IMR-90 (cell line): ENCODE results near the gene SLC9A3. TPM values are rescaled to one million over a fixed set of nuclear protein-coding genes. Genes with fewer than 3 reads are reported as not detected.

Experiments
- ATAC-seq: fragments of 200-7000 bp; cut with Tn5 transposase; 2 replicates; pipeline ENCODE4 v1.9.1; 2020; ENCODE audit warnings: low read depth, mild to moderate bottlenecking, moderate library complexity
- BruUV-seq: library from RNA; stranded (reverse); fragments of 400-500 nt; replicated peaks from 2 replicates; lab custom pipeline; 2021; lab: Mats Ljungman, UMichigan
- CTCF ChIA-PET: fragments of 300-600 bp; formaldehyde crosslinking; extraction: SDS; loops from one replicate; lab custom pipeline; 2021; ENCODE audit warnings: antibody characterized with exemption; lab: Yijun Ruan, JAX
- POLR2A ChIA-PET: fragments of 300-600 bp; sonication (Branson Sonifier 250); formaldehyde crosslinking; loops from one replicate; lab custom pipeline; 2022; ENCODE audit warnings: antibody characterized with exemption; ENCODE audit not compliant: unreplicated experiment; lab: Charles Lee
- DNase-seq: peaks from one replicate; pipeline ENCODE4 v3.0.0; 2013
- H2AFZ ChIP-seq: replicated peaks from 2 replicates; pipeline ENCODE3; 2013; ENCODE audit warnings: low read length, mild to moderate bottlenecking; ENCODE audit not compliant: poor library complexity
- H2AK5ac ChIP-seq: 2 replicates; pipeline ENCODE4 v1.6.1; 2013; ENCODE audit warnings: low read depth, low read length, inconsistent platforms
- H2AK9ac ChIP-seq: replicated peaks from 2 replicates; pipeline ENCODE3; 2013; ENCODE audit warnings: mild to moderate bottlenecking, low read depth, low read length, moderate library complexity; ENCODE audit not compliant: poor library complexity
- H2BK120ac ChIP-seq: 2 replicates; pipeline ENCODE4 v1.6.1; 2013; ENCODE audit warnings: low read depth, low read length, inconsistent platforms
- H2BK15ac ChIP-seq: 3 replicates; pipeline ENCODE4 v1.6.1; 2013; ENCODE audit warnings: low read depth, low read length, inconsistent platforms
- H2BK20ac ChIP-seq: 2 replicates; pipeline ENCODE4 v1.6.1; 2013; ENCODE audit warnings: low read depth, mild to moderate bottlenecking, inconsistent platforms, low read length, moderate library complexity
- H2BK5ac ChIP-seq: 2 replicates; pipeline ENCODE4 v1.6.1; 2013; ENCODE audit warnings: mild to moderate bottlenecking, low read depth, low read length, inconsistent platforms; ENCODE audit not compliant: poor library complexity, severe bottlenecking
- H3K14ac ChIP-seq: replicated peaks from 2 replicates; pipeline ENCODE4 v1.6.1; 2013; ENCODE audit warnings: low read depth, low read length, inconsistent platforms
- H3K18ac ChIP-seq: 2 replicates; pipeline ENCODE4 v1.6.1; 2013; ENCODE audit warnings: low read depth, low read length, control low read depth
- H3K23ac ChIP-seq: 2 replicates; pipeline ENCODE4 v1.6.1; 2013; ENCODE audit warnings: low read depth, low read length, inconsistent platforms
- H3K27ac ChIP-seq: 2 replicates; pipeline ENCODE4 v1.5.1; 2013; ENCODE audit warnings: mild to moderate bottlenecking, control low read depth, low read length; ENCODE audit not compliant: insufficient read depth
- H3K27me3 ChIP-seq: 2 replicates; pipeline ENCODE4 v1.6.1; 2013; ENCODE audit warnings: low read length; ENCODE audit not compliant: control insufficient read depth, insufficient read depth
- H3K36me3 ChIP-seq: 2 replicates; pipeline ENCODE4 v1.6.1; 2013; ENCODE audit warnings: low read length, mixed read lengths; ENCODE audit not compliant: control insufficient read depth, insufficient read depth
- H3K4ac ChIP-seq: 2 replicates; pipeline ENCODE4 v1.6.1; 2013; ENCODE audit warnings: low read depth, low read length, inconsistent platforms
- H3K4me1 ChIP-seq: 2 replicates; pipeline ENCODE4 v1.6.1; 2013; ENCODE audit warnings: low read length, mixed read lengths; ENCODE audit not compliant: control insufficient read depth, insufficient read depth
- H3K4me2 ChIP-seq: 2 replicates; pipeline ENCODE4 v1.6.1; 2013; ENCODE audit warnings: low read depth, mild to moderate bottlenecking, control low read depth, low read length, moderate library complexity
- H3K4me3 ChIP-seq: 2 replicates; pipeline ENCODE4 v1.5.1; 2013; ENCODE audit warnings: low read depth, mild to moderate bottlenecking, control low read depth, low read length, moderate library complexity; ENCODE audit not compliant: insufficient read depth
- H3K56ac ChIP-seq: 2 replicates; pipeline ENCODE4 v1.6.1; 2013; ENCODE audit warnings: low read length, inconsistent platforms; ENCODE audit not compliant: insufficient read depth; ENCODE audit errors: extremely low read depth
- H3K79me1 ChIP-seq, 2 experiments: 2 replicates each; pipeline ENCODE4 v1.6.1; 2013; ENCODE audit warnings: low read length in 2 of 2, inconsistent platforms in 1 of 2, low read depth in 1 of 2
- H3K9ac ChIP-seq: 2 replicates; pipeline ENCODE4 v1.6.1; 2013; ENCODE audit warnings: low read depth, low read length, control low read depth
- H3K9me1 ChIP-seq: 2 replicates; pipeline ENCODE4 v1.6.1; 2013; ENCODE audit warnings: low read length, inconsistent platforms; ENCODE audit not compliant: insufficient read depth
- H3K9me3 ChIP-seq: 2 replicates; pipeline ENCODE4 v1.6.1; 2013; ENCODE audit warnings: low read length; ENCODE audit not compliant: control insufficient read depth, insufficient read depth
- H4K20me1 ChIP-seq: 2 replicates; pipeline ENCODE4 v1.6.1; 2013; ENCODE audit warnings: low read length, inconsistent platforms; ENCODE audit not compliant: insufficient read depth
- H4K5ac ChIP-seq: 2 replicates; pipeline ENCODE4 v1.6.1; 2013; ENCODE audit warnings: mild to moderate bottlenecking, low read depth, low read length, control low read depth
- H4K8ac ChIP-seq, 2 experiments: 2 replicates each; pipeline ENCODE4 v1.6.1; 2013; ENCODE audit warnings: low read depth in 2 of 2, low read length in 2 of 2, control low read depth in 1 of 2, inconsistent platforms in 1 of 2
- H4K91ac ChIP-seq: 2 replicates; pipeline ENCODE4 v1.6.1; 2013; ENCODE audit warnings: low read depth, low read length, inconsistent platforms; ENCODE audit not compliant: insufficient read depth
- BHLHE40 ChIP-seq: fragments of 150-350 bp; IDR thresholded peaks from 2 replicates; pipeline ENCODE4 v1.6.1; 2016; ENCODE audit warnings: mild to moderate bottlenecking, low read depth, low read length
- CEBPB ChIP-seq: IDR thresholded peaks from 2 replicates; pipeline ENCODE4 v1.6.1; 2012; ENCODE audit warnings: low read depth, low read length, improper control_type of control experiment
- CHD1 ChIP-seq: IDR thresholded peaks from 2 replicates; pipeline ENCODE4 v1.6.1; 2012; ENCODE audit warnings: low read depth, low read length, improper control_type of control experiment
- CTCF ChIP-seq: conservative IDR thresholded peaks from 2 replicates; pipeline ENCODE4 v1.5.1; 2012; ENCODE audit warnings: mild to moderate bottlenecking, low read depth, low read length, improper control_type of control experiment
- FOS ChIP-seq: fragments of 150-350 bp; IDR thresholded peaks from 2 replicates; pipeline ENCODE4 v1.6.1; 2016; ENCODE audit warnings: low read depth, low read length
- MAFK ChIP-seq: IDR thresholded peaks from 2 replicates; pipeline ENCODE4 v1.6.1; 2012; ENCODE audit warnings: low read depth, low read length, improper control_type of control experiment
- MAZ ChIP-seq: IDR thresholded peaks from 2 replicates; pipeline ENCODE4 v1.6.1; 2012; ENCODE audit warnings: low read depth, mild to moderate bottlenecking, low read length, improper control_type of control experiment, moderate library complexity, borderline replicate concordance
- MXI1 ChIP-seq: IDR thresholded peaks from 2 replicates; pipeline ENCODE4 v1.6.1; 2012; ENCODE audit warnings: low read depth, mild to moderate bottlenecking, low read length, moderate library complexity, borderline replicate concordance
- NFE2L2 ChIP-seq: fragments of 150-350 bp; IDR thresholded peaks from 2 replicates; pipeline ENCODE4 v1.6.1; 2016; ENCODE audit warnings: low read depth, mild to moderate bottlenecking, low read length
- POLR2A ChIP-seq: IDR thresholded peaks from 2 replicates; pipeline ENCODE4 v1.6.1; 2012; ENCODE audit warnings: mild to moderate bottlenecking, low read depth, low read length
- RAD21 ChIP-seq: IDR thresholded peaks from 2 replicates; pipeline ENCODE4 v1.6.1; 2012; ENCODE audit warnings: low read length, improper control_type of control experiment
- RCOR1 ChIP-seq: IDR thresholded peaks from 2 replicates; pipeline ENCODE4 v1.6.1; 2012; ENCODE audit warnings: mild to moderate bottlenecking, low read length, improper control_type of control experiment; ENCODE audit not compliant: insufficient replicate concordance
- RFX5 ChIP-seq: IDR thresholded peaks from 2 replicates; pipeline ENCODE4 v1.8.0; 2012; ENCODE audit warnings: low read depth, mild to moderate bottlenecking, low read length, moderate library complexity
- SMC3 ChIP-seq: fragments of 150-350 bp; IDR thresholded peaks from 2 replicates; pipeline ENCODE4 v1.6.1; 2016; ENCODE audit warnings: low read depth, mild to moderate bottlenecking, antibody characterized with exemption, low read length, moderate library complexity
- WGBS, 2 experiments: methylation state at CpG; one replicate each; pipeline versions ENCODE4 v1.1.5 to v1.1.7; 2013; ENCODE audit warnings: missing lambda C conversion rate in 2 of 2; ENCODE audit not compliant: insufficient read length in 1 of 2; ENCODE audit errors: extremely low coverage in 2 of 2; 5-methylcytosine and 5-hydroxymethylcytosine counted together
- dilution Hi-C: fragments of 300-500 bp; cut with HindIII; formaldehyde crosslinking; loops from one replicate; pipeline ENCODE4 v1.14.3; 2018; ENCODE audit warnings: low sequenced_read_pairs; ENCODE audit not compliant: unreplicated experiment
- in situ Hi-C: fragments of 300-500 bp; cut with MboI; formaldehyde crosslinking; loops from 3 replicates; pipeline ENCODE4 v1.14.3; 2019; ENCODE audit warnings: low sequenced_read_pairs, inconsistent platforms, mixed read lengths
- intact Hi-C: fragments of 100-400 bp; cut with micrococcal nuclease; formaldehyde crosslinking; loops from 2 replicates; pipeline ENCODE4 v1.10.0; 2022
- polyA plus RNA-seq, 3 experiments: library from polyadenylated mRNA; depleted of rRNA; stranded (reverse); fragments of >200 nt; gene quantifications; 2 replicates each; pipeline ENCODE4 v1.2.3, GENCODE V29; 2012; ENCODE audit warnings: low replicate concordance in 1 of 3
- total RNA-seq: library from RNA; depleted of rRNA; stranded (reverse); fragments of >200 nt; gene quantifications from 2 replicates; pipeline ENCODE4 v1.2.3, GENCODE V29; 2012
- TF ChIP-seq, protein P1 (sequence below): fragments of 150-350 bp; IDR thresholded peaks from 2 replicates; pipeline ENCODE4 v1.6.1; 2017; ENCODE audit warnings: mild to moderate bottlenecking, antibody characterized with exemption, low read length, low read depth
- TF ChIP-seq, protein P2 (sequence below): fragments of 150-350 bp; IDR thresholded peaks from 2 replicates; pipeline ENCODE4 v1.6.1; 2016; ENCODE audit warnings: low read depth, mild to moderate bottlenecking, low read length, moderate library complexity, borderline replicate concordance

SLC9A3 gene
- total and polyA plus RNA-seq, 2 of the 4 experiments (the other 2 are of a cell fraction): 0.72 to 1.5 TPM

- Histone ChIP-seq H2BK15ac (no peak overlapping the region), H2AFZ (no peak overlapping the region), H3K9me1 (no peaks in the 10 kb centered on the region), H2BK120ac (no peak overlapping the region), H3K18ac (no peak overlapping the region), H2BK5ac (no peak overlapping the region), H4K5ac (no peak overlapping the region), H3K9ac (no peak overlapping the region), H3K14ac (no peak overlapping the region), H3K23ac (no peak overlapping the region), H3K56ac (no peak overlapping the region), H3K4ac (no peak overlapping the region), H3K4me3 (no peak overlapping the region), H3K4me1 (peaks cover 2% of the 10 kb centered on the region; the same call in 1 of the 2 replicates), H3K27ac (no peak overlapping the region), H2AK9ac (no peak overlapping the region), H4K91ac (no peak overlapping the region), H2BK20ac (no peak overlapping the region), H3K36me3 (no peaks in the 10 kb centered on the region), H2AK5ac (no peak overlapping the region), H3K79me1 (peaks cover 0 to 3% of the 10 kb centered on the region in 2 experiments; a peak in 1 of 4 replicates), H4K20me1 (no peaks in the 10 kb centered on the region; the same call in 1 of the 2 replicates), H4K8ac (no peak overlapping the region), H3K27me3 (no peaks in the 10 kb centered on the region), H3K9me3 (no peaks in the 10 kb centered on the region), H3K4me2 (no peak overlapping the region)
- dilution Hi-C loops (no loop called here), in situ Hi-C loops (no loop called here), intact Hi-C loops (loop anchor here (10.0 kb wide), 1 partner anchor 426 kb away; no protein-coding TSS in a partner anchor)
- 92% methylated on average over 8 of the region's 18 CpGs; no CpG with 5 or more reads in 1 of the 2 experiments for WGBS, 2 experiments
- ChIA-PET POLR2A (no interaction called here), CTCF (no interaction called here)
- no peak for DNase-seq
- TF ChIP-seq CTCF (no peak), CHD1 (no peak), RCOR1 (no peak), CEBPB (no peak), POLR2A (no peak), MAZ (no peak), FOS (no peak), BHLHE40 (no peak), RAD21 (no peak), MXI1 (no peak), MAFK (no peak), SMC3 (no peak), RFX5 (no peak), NFE2L2 (no peak)
- TF ChIP-seq, protein P1, sequence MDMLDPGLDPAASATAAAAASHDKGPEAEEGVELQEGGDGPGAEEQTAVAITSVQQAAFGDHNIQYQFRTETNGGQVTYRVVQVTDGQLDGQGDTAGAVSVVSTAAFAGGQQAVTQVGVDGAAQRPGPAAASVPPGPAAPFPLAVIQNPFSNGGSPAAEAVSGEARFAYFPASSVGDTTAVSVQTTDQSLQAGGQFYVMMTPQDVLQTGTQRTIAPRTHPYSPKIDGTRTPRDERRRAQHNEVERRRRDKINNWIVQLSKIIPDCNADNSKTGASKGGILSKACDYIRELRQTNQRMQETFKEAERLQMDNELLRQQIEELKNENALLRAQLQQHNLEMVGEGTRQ: no peak
- TF ChIP-seq, protein P2, sequence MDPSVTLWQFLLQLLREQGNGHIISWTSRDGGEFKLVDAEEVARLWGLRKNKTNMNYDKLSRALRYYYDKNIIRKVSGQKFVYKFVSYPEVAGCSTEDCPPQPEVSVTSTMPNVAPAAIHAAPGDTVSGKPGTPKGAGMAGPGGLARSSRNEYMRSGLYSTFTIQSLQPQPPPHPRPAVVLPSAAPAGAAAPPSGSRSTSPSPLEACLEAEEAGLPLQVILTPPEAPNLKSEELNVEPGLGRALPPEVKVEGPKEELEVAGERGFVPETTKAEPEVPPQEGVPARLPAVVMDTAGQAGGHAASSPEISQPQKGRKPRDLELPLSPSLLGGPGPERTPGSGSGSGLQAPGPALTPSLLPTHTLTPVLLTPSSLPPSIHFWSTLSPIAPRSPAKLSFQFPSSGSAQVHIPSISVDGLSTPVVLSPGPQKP: no peak
- BruUV-seq: no TSS peak
- ATAC-seq: no peak
These were observed 45.2 kb downstream of the SLC9A3 start for GRCh38 chr5:478982-479535.
